Medulla oblongata (tissue), 1 donor: ENCODE results near the gene GPC3.

Experiments used
- DNase-seq: peaks from one replicate; pipeline ENCODE4 v3.0.0-alpha.2; 2015; ENCODE audit errors: extremely low spot score

GPC3 gene

GRCh38 chrX:133681897-133682296 is 303.5 kb downstream of the GPC3 start:
- DNase-seq: no peak

GRCh38 chrX:133681421-133681820 is 304.0 kb downstream of the GPC3 start:
- no peak for DNase-seq

DNA sequence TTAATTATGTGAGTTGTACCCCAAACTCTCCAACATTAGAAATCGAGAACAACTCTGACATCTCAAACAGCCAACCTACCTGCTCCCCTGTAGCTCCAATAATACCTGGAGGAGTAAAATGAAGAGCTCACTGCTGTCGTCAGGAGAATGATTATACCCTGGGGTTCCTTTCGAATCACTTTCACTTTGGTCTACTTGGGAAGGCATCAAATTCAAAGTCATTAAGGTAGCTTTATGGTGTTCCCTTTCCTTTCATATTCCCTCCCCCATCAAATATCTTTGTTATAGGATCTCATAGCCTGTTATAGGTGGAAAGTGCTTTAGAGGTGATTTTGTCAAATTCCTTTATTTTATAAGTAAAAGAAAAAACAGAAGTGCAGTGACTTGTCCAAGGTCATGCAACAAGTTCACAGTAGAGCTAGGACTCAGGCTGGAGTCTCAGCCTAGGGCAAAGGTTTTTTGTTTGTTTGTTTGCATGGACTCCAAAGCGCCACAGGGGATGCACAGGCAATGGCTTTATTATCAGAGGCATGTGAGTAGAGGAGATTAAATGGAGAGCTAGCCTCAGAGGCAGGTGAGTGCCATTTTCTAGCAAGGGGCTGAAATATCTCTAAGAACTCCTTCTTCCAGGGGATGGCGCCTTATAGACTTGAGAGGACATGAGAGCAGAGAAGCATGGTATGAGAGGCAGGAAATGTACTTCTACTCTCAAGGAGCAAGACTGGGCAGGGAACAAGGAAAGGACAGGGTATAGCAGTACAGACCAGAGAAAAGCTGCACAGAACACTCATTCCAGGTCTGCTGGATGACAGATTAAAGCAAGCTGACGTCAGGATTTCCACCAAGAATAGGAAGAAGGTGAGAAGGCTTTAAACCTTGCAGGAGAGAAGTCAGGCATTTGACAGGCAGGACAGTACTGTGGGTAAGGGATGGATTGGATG is 308.0 kb downstream of the GPC3 start:
- no peak for DNase-seq

- DNase-seq: no peak
Measured at GRCh38 chrX:133676344-133677122, 308.9 kb downstream of the GPC3 start.

GRCh38 chrX:133674726-133675470 is 310.5 kb downstream of the GPC3 start:
- no peak for DNase-seq

GRCh38 chrX:133670383-133670782 is 315.0 kb downstream of the GPC3 start:
- DNase-seq: peak; percentile 51

DNA sequence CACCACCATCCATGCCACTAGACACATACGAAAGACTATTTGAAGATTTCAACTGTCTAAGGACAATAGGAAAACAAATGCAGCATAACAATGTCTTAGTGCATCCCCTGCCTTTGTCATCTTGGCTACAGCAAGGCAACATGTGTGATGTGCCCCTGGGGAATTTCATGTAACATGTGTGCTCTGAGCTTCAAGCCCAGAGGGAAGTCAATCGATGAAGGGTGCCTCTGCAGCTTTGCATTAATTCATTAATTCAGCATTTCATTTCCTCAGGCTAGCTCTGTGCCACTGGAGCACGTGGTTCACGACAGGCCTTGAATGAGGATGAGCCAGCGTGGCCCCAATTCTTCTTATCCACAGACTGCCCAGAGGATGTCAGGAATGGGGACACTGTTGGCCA is 316.2 kb downstream of the GPC3 start:
- no peak for DNase-seq

GRCh38 chrX:133668225-133668931 is 317.0 kb downstream of the GPC3 start:
- DNase-seq: no peak

- no peak for DNase-seq
Measured at GRCh38 chrX:133666256-133666655, 319.1 kb downstream of the GPC3 start.

GRCh38 chrX:133661962-133662839 is 323.2 kb downstream of the GPC3 start:
- DNase-seq: no peak

- no peak for DNase-seq
Measured at GRCh38 chrX:133660281-133660680, 325.1 kb downstream of the GPC3 start.

DNA sequence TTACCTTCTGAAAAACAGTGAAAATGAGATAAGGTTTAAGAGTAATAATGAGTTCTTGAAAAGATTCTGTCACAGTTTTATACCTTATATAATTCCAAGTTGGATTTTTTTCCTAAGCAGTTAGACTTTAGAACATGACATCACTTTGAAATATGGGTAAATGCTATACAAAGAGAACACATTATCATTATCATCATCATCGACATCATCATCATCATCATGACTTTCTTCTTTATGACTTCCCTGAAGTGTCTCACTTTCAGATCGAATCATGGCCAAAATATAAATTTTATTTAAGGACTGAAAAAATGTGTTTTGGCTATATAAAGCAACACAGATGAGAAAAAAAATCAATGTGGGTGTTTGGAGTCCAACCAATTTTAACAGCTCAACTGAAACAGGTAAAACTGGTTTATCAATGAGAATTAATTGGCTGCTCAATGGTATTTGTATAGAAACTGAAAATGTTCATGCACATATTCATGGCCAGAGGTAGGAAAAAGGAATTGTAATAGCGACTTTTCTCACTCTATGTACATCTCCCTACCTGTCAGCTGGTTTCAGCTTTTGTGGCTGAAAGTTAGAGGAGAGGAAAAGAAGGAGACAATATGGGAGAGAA is 327.0 kb downstream of the GPC3 start:
- DNase-seq: no peak

DNA sequence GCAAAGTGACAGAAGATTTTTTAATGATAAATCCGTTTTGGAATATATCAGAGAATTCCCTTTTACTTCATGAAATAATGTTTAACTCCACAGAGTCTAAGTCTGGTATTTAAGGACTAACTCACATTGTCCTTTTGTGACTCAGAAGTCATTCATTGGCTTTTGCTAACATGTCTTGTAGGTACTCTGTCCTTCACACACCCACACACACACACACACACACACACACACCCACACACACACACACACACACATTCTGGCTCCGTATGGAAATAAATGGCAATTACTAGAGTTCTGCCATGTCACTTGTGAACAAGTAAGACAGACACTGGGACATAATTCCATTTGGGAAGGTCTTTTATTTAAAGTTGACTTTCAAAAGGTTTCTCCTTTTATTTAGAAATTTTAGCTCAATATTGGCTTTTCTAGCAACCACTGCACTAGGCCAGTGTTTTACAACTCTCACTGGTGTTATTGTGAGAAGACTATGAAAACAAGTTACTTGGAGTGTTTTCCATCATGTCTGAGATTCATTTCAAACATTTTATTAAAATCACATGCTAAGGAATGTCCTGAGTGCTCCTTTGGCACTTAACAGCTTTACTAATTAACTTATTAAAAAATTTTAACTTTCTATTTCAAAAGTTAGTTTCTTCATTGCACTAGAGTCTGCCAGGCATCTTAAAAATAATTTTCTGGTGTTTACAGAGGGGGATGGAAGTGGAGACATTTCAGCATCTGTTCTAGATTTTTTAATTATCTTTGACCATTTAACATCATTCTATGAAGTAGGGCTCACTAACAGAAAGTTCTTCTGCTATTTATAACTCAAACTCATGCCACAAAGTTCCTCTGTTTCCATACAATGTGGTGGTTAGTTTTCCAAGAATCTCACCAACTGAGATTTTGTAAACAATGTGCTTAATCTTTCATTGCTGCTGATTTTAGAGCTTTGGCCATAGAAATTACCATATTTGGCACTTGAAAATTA is 329.8 kb downstream of the GPC3 start:
- DNase-seq: no peak

DNA sequence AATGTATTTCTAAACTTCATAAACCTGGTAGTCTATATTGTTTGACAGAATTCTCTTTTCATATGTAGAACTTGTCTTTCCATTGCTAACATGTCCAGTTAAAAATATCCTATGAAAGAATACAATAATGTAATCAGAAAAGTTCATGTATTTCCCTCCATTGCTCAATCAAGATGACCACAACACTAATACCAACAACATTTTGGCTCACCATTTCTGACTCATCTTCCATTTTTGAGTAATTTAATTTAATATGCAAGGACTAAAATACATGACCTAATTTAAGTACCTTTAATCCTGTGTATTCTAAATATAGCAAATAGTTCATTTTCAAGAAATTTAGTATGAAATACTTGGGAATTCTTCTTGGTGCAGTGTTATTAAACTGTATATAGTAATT is 330.6 kb downstream of the GPC3 start:
- DNase-seq: no peak

DNA sequence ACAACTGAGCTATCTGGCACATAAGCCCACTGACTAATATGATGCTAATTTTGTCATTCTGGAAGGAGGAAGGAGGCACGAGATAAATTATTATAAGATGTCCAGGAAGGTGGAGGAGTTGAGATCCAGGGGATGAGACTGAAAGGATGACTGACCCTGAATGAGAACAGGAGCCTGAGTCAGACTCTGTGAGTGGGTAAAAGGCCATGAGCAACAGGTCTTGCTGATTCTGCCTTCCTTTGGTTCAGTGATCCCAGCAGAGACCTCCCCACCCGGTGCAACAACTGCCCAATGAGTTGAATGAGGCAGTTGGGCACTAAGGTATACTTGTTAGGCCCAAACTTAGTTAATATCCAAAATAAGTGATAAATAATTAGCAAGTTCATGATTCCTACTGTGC is 332.0 kb downstream of the GPC3 start:
- DNase-seq: no peak

DNA sequence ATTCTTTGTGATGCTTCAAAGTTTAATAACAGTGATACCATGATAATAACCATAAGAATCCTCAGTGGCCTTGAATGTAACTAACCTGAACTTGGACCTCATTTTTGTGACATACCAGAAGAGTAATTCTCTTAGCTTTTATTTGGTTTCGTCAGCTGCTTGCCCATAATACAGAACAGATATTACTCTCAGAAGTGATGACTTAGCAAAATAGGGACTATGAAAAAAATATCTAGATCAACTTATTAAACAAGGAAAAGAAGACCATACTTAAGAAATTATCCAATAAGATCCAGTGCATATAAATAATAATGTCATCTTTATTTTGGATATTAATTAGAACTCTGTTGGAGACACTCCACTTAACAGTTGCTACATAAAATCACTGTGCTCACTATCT is 333.2 kb downstream of the GPC3 start:
- no peak for DNase-seq

DNA sequence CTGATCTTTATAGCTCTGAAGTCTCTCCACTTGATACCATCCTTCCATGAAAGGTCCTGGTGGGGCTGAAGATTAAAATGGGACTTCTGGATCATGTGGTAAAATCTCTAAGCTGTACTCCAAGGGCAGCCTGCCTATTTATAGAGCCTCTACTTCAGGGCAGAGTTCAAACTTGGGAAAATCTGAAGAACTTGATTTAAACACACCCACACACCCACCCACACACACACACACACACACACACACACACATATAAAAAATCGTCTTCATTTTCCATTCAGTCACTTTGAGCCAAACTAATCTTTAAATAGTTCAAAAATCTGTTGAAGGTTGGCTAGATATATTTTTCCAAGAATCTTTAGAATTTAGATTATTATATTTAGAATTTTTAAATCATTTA is 335.2 kb downstream of the GPC3 start:
- no peak for DNase-seq

- DNase-seq: no peak
Measured at GRCh38 chrX:133649651-133650050, 335.7 kb downstream of the GPC3 start.

DNA sequence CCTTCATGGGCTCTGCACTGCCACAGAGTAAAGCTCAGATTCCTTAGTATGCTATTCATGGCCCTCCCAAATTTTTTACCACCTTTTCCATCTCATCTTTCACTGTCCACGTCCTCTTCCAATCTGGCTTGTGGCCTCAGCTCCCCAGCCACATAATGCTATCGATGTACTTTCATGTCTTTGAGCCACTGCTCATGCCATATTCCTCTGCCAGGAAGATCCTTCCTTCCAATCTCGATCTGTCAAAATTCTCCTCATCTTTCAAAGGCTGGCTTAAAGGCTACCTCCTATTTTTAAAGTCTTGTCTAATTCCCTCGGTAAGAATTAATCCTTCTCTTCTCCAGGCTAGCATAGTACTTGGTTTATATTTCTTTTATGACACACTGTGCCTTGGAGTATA is 336.8 kb downstream of the GPC3 start:
- no peak for DNase-seq
